ENCODE measurements around the gene S1PR2.
"Not testable (repeated sequence)": the region's sequence is repeated elsewhere in the genome, so short reads cannot be mapped to it uniquely, and the experiment has no call there.

S1PR2 gene

DNA sequence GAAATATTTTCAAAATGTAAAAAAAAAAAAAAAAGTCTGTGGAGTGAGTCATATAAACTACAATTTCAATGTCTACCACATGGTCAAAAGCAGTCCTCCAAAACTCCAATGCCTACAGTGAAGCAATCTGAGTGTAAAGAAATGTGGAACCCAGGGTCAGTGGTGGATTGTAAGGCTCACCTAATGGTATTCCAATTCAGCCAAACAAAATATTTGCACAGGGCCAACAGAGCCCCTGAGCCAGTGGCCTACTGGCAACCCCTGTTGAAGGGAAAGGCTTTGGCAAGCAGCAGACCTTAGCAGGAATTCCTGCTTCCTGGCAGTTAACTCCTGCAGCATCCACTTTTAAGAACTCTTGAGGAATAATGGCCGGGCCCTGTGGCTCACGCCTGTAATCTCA, 39.8 kb downstream of the S1PR2 start:
- no peak overlapping the region for H3K4me3 ChIP-seq (ENCODE audit: low read length)
- H3K4me1 ChIP-seq (ENCODE audit: control insufficient read depth, insufficient read depth, low read length): peaks cover 4% of the 10 kb centered on the region
- no peak overlapping the region for H3K9ac ChIP-seq (ENCODE audit: low read length)
- H3K36me3 ChIP-seq (ENCODE audit: control insufficient read depth, insufficient read depth, low read length): no peaks in the 10 kb centered on the region
- no peaks in the 10 kb centered on the region for H3K27me3 ChIP-seq (ENCODE audit: control insufficient read depth, insufficient read depth, low read length)
- no peak overlapping the region for H3K27ac ChIP-seq (ENCODE audit: low read depth, low read length)

DNA sequence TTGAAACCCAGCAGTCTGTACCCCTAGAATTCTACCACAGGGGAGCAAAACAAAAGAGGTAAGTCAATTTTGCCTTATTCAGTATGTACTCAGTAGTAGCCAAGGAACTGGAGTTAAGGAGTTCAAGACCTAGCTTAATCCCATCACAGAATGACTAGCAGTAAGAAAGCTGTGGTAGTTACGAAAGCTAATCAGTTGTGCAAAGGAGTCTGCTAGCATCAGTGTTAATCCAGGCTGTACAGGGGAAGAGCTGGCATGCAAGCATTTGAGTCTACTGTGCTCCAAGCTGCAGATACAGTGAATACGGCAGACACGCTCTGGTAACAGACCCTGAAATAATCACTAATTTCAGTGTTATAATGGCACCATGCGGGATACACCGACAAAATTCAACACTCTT, 41.1 kb downstream of the S1PR2 start:
- H3K4me1 ChIP-seq (ENCODE audit: control insufficient read depth, insufficient read depth, low read length): peaks cover 4% of the 10 kb centered on the region
- no peak overlapping the region for H3K9ac ChIP-seq (ENCODE audit: low read length)
- H3K27ac ChIP-seq (ENCODE audit: low read depth, low read length): no peak overlapping the region
- no peaks in the 10 kb centered on the region for H3K27me3 ChIP-seq (ENCODE audit: control insufficient read depth, insufficient read depth, low read length)
- H3K4me3 ChIP-seq (ENCODE audit: low read length): no peak overlapping the region
- peaks cover 3% of the 10 kb centered on the region for H3K36me3 ChIP-seq (ENCODE audit: control insufficient read depth, insufficient read depth, low read length)

DNA sequence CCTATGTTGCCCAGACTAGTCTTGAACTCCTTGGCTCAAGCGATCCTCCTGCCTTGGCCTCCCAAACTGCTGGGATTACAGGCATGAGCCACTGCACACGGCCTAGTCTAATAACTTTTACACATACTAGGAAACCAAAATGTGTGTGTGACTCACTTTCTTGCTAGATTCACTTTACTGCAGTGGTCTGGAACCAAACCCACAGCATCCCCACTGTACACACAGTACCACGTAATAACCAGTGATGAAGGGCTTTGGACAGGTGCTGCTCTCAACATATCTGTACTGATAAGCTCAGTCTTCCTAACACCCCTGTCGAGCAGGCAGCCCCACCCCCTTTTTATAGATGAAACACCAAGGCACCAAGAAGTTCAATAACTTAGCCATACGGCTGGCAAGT, 41.5 kb downstream of the S1PR2 start:
- no peaks in the 10 kb centered on the region for H3K27me3 ChIP-seq (ENCODE audit: control insufficient read depth, insufficient read depth, low read length)
- H3K36me3 ChIP-seq (ENCODE audit: control insufficient read depth, insufficient read depth, low read length): peaks cover 3% of the 10 kb centered on the region
- H3K9ac ChIP-seq (ENCODE audit: low read length): no peak overlapping the region
- H3K27ac ChIP-seq (ENCODE audit: low read depth, low read length): no peak overlapping the region
- H3K4me3 ChIP-seq (ENCODE audit: low read length): no peak overlapping the region
- peaks cover 4% of the 10 kb centered on the region for H3K4me1 ChIP-seq (ENCODE audit: control insufficient read depth, insufficient read depth, low read length)

- no peaks in the 10 kb centered on the region for H3K4me1 ChIP-seq (ENCODE audit: control insufficient read depth, insufficient read depth, low read length)
- no peak overlapping the region for H3K4me3 ChIP-seq (ENCODE audit: low read length)
- H3K27ac ChIP-seq (ENCODE audit: low read depth, low read length): no peak overlapping the region
- H3K27me3 ChIP-seq (ENCODE audit: control insufficient read depth, insufficient read depth, low read length): no peaks in the 10 kb centered on the region
- H3K36me3 ChIP-seq (ENCODE audit: control insufficient read depth, insufficient read depth, low read length): peaks cover 3% of the 10 kb centered on the region
- no peak overlapping the region for H3K9ac ChIP-seq (ENCODE audit: low read length)
These were observed 43.8 kb downstream of the S1PR2 start for GRCh38 chr19:10187315-10187714.

DNA sequence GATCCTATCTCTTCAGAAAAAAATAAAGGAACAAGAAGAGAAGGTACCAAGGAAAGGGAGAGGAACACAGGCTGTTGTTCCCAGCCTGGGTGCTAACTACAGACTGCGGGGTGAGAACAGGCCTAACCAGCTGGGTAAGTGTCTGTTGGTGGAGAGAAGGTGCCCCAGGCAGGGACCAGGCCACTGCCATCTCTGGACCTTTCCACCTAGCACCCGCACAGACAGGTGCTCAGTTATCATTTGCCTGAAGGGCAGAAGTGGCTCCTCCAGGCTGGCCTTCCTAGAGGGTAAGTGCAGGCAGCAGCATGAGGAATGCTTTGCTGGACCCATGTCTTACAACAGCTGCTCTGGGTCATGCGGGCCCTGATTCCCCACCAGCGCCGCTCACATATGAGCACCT, 46.5 kb downstream of the S1PR2 start:
- Histone ChIP-seq H3K36me3 (ENCODE audit: control insufficient read depth, insufficient read depth, low read length) (peaks cover 3% of the 10 kb centered on the region), H3K27ac (ENCODE audit: low read depth, low read length) (no peak overlapping the region), H3K9ac (ENCODE audit: low read length) (no peak overlapping the region)

DNA sequence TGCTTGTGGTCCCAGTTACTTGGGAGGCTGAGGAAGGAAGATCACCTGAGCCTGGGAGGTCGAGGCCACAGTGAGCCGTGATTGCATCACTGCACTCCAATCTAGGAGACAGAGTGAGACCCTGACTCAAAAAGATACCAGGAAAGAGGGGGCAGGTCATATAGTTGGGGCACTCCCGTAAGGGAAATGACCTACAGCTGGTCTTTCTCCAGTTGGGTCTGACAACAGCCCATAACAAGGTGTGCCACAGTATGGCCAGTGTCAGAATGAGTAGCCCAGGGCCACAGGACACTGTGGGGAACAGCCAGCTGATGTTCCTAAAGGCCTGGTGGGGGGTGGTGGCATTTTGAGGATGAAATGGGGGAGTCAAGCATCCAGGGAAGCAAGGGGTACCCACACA, 47.2 kb downstream of the S1PR2 start:
- Histone ChIP-seq H3K27ac (ENCODE audit: low read depth, low read length) (no peak overlapping the region), H3K9ac (ENCODE audit: low read length) (no peak overlapping the region), H3K4me1 (ENCODE audit: control insufficient read depth, insufficient read depth, low read length) (no peaks in the 10 kb centered on the region), H3K4me3 (ENCODE audit: low read length) (no peak overlapping the region), H3K27me3 (ENCODE audit: control insufficient read depth, insufficient read depth, low read length) (no peaks in the 10 kb centered on the region), H3K36me3 (ENCODE audit: control insufficient read depth, insufficient read depth, low read length) (peaks cover 3% of the 10 kb centered on the region)

More for the DNA sequence above, 46.5 kb downstream of the S1PR2 start:
- Histone ChIP-seq H3K4me1 (ENCODE audit: control insufficient read depth, insufficient read depth, low read length) (no peaks in the 10 kb centered on the region), H3K27me3 (ENCODE audit: control insufficient read depth, insufficient read depth, low read length) (no peaks in the 10 kb centered on the region), H3K4me3 (ENCODE audit: low read length) (no peak overlapping the region)

DNA sequence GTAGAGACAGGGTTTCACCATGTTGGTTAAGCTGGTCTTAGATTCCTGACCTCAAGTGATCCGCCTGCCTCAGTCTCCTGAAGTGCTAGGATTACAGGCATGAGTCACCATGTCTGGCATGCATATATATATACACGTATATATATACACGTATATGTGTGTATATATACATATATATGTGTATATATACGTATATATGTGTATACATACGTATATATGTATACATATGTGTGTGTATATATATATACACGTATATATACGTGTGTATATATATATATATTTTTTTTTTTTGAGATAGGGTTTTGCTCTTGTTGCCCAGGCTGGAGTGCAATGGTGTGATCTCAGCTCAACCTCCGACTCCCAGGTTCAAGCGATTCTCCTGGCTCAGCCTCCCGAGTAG, 48.3 kb downstream of the S1PR2 start:
- no peak overlapping the region for H3K9ac ChIP-seq (ENCODE audit: low read length)
- no peaks in the 10 kb centered on the region for H3K4me1 ChIP-seq (ENCODE audit: control insufficient read depth, insufficient read depth, low read length)
- peaks cover 3% of the 10 kb centered on the region for H3K36me3 ChIP-seq (ENCODE audit: control insufficient read depth, insufficient read depth, low read length)

GRCh38 chr19:10182076-10182475, 49.1 kb downstream of the S1PR2 start:
- no peaks in the 10 kb centered on the region for H3K27me3 ChIP-seq (ENCODE audit: control insufficient read depth, insufficient read depth, low read length)
- no peak overlapping the region for H3K9ac ChIP-seq (ENCODE audit: low read length)

More for the DNA sequence above, 48.3 kb downstream of the S1PR2 start:
- H3K27ac ChIP-seq (ENCODE audit: low read depth, low read length): no peak overlapping the region
- H3K27me3 ChIP-seq (ENCODE audit: control insufficient read depth, insufficient read depth, low read length): no peaks in the 10 kb centered on the region
- H3K4me3 ChIP-seq (ENCODE audit: low read length): no peak overlapping the region

DNA sequence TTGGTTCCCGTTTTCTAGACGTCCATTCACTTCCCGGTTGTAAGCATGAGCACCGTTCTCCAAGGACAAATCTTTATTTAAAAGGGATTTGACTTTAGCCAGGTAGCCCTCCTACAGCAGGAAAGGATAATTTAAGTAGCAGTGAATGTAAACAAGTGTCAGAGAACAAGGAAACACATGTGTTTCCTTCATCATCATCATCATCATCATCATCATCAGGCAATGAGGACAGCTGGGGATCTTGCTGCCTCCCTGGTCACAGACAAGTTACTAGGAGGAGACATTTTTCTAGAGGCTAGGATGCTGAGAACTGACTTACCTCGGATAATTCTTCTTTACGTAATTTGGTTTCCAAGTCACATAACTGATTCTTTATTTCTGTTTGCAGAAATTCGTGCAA, 50.7 kb downstream of the S1PR2 start:
- Histone ChIP-seq H3K9ac (ENCODE audit: low read length) (no peak overlapping the region), H3K4me3 (ENCODE audit: low read length) (no peak overlapping the region), H3K27ac (ENCODE audit: low read depth, low read length) (no peak overlapping the region), H3K4me1 (ENCODE audit: control insufficient read depth, insufficient read depth, low read length) (no peaks in the 10 kb centered on the region), H3K36me3 (ENCODE audit: control insufficient read depth, insufficient read depth, low read length) (no peaks in the 10 kb centered on the region), H3K27me3 (ENCODE audit: control insufficient read depth, insufficient read depth, low read length) (no peaks in the 10 kb centered on the region)

More at GRCh38 chr19:10182076-10182475, 49.1 kb downstream of the S1PR2 start:
- Histone ChIP-seq H3K4me3 (ENCODE audit: low read length) (no peak overlapping the region), H3K4me1 (ENCODE audit: control insufficient read depth, insufficient read depth, low read length) (no peaks in the 10 kb centered on the region), H3K27ac (ENCODE audit: low read depth, low read length) (no peak overlapping the region), H3K36me3 (ENCODE audit: control insufficient read depth, insufficient read depth, low read length) (peaks cover 3% of the 10 kb centered on the region)

DNA sequence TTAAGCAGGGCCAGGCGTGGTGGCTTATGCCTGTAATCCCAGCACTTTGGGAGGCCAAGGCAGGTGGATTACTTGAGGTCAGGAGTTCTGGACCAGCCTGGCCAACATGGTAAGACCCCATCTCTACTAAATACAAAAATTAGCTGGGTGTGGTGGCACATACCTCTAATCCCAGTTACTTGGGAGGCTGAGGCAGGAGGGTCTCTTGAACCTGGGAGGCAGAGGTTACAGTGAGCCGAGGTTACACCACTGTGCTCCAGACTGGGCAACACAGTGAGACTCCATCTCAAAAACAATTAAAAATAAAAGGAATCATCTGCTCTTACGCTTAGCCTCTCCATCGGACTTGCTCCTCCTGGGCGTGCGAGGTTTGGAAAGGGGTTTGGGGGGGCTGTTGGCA, 51.1 kb downstream of the S1PR2 start:
- H3K36me3 ChIP-seq (ENCODE audit: control insufficient read depth, insufficient read depth, low read length); H3K4me1 ChIP-seq (ENCODE audit: control insufficient read depth, insufficient read depth, low read length); H3K27ac ChIP-seq (ENCODE audit: low read depth, low read length); H3K4me3 ChIP-seq (ENCODE audit: low read length); H3K27me3 ChIP-seq (ENCODE audit: control insufficient read depth, insufficient read depth, low read length); H3K9ac ChIP-seq (ENCODE audit: low read length): not testable (repeated sequence)

GRCh38 chr19:10173527-10173926, 57.6 kb downstream of the S1PR2 start:
- no peak overlapping the region for H3K27ac ChIP-seq (ENCODE audit: low read depth, low read length)
- no peak overlapping the region for H3K4me3 ChIP-seq (ENCODE audit: low read length)
- no peaks in the 10 kb centered on the region for H3K4me1 ChIP-seq (ENCODE audit: control insufficient read depth, insufficient read depth, low read length)
- H3K36me3 ChIP-seq (ENCODE audit: control insufficient read depth, insufficient read depth, low read length): peaks cover 10% of the 10 kb centered on the region
- H3K27me3 ChIP-seq (ENCODE audit: control insufficient read depth, insufficient read depth, low read length): no peaks in the 10 kb centered on the region
- H3K9ac ChIP-seq (ENCODE audit: low read length): no peak overlapping the region
